CD8-positive, alpha-beta memory T cell (primary cell): ENCODE measurements around the gene ZNF473. TPM values are rescaled to one million over a fixed set of nuclear protein-coding genes. Genes with fewer than 3 reads are reported as not detected.
"Not testable (repeated sequence)": the region's sequence is repeated elsewhere in the genome, so short reads cannot be mapped to it uniquely, and the experiment has no call there.

ENCODE experiments used
- CTCF ChIA-PET: fragments of 350-600 bp; sonication (Branson Sonifier 250); formaldehyde crosslinking; loops from one replicate; lab custom pipeline; 2021; ENCODE audit warnings: antibody characterized with exemption; lab: Charles Lee
- POLR2A ChIA-PET: fragments of 350-600 bp; sonication (Branson Sonifier 250); formaldehyde crosslinking; loops from one replicate; lab custom pipeline; 2021; ENCODE audit warnings: antibody characterized with exemption; lab: Charles Lee
- DNase-seq, 5 donors: peaks; one replicate each; pipeline versions ENCODE4 v3.0.0 to v3.0.0-alpha.2; 2020 to 2022; ENCODE audit warnings: mixed read lengths in 1 of 5
- H3K27ac ChIP-seq: one replicate; pipeline ENCODE4 v1.7.0; 2013; ENCODE audit warnings: low read depth, mild to moderate bottlenecking, low read length, moderate library complexity
- H3K27me3 ChIP-seq: 2 replicates; pipeline ENCODE4 v1.7.0; 2013; ENCODE audit warnings: low read length, mild to moderate bottlenecking; ENCODE audit not compliant: insufficient read depth, poor library complexity, severe bottlenecking
- H3K36me3 ChIP-seq: 2 replicates; pipeline ENCODE4 v1.7.0; 2013; ENCODE audit warnings: mild to moderate bottlenecking, low read length, moderate library complexity; ENCODE audit not compliant: insufficient read depth
- H3K4me1 ChIP-seq: 2 replicates; pipeline ENCODE4 v1.7.0; 2013; ENCODE audit warnings: mild to moderate bottlenecking, low read length, moderate library complexity; ENCODE audit not compliant: insufficient read depth
- H3K4me3 ChIP-seq: 2 replicates; pipeline ENCODE4 v1.7.0; 2013; ENCODE audit warnings: mild to moderate bottlenecking, low read length
- H3K9me3 ChIP-seq: 2 replicates; pipeline ENCODE4 v1.7.0; 2013; ENCODE audit warnings: mild to moderate bottlenecking, low read length
- H3K27ac Mint-ChIP-seq, 8 donors: one replicate each; pipeline ENCODE4 v1.8.0; 2020 to 2021; ENCODE audit warnings: mixed read lengths in 8 of 8, mild to moderate bottlenecking in 6 of 8, inconsistent platforms in 3 of 8, moderate library complexity in 3 of 8
- H3K27me3 Mint-ChIP-seq, 2 donors: one replicate each; pipeline ENCODE4 v1.8.0; 2020 to 2021; ENCODE audit warnings: mixed read lengths in 2 of 2, mild to moderate bottlenecking in 1 of 2, moderate library complexity in 1 of 2
- H3K36me3 Mint-ChIP-seq, 3 donors: one replicate each; pipeline ENCODE4 v1.8.0; 2020 to 2021; ENCODE audit warnings: mixed read lengths in 3 of 3, inconsistent platforms in 1 of 3, mild to moderate bottlenecking in 1 of 3
- H3K4me1 Mint-ChIP-seq, 3 donors: one replicate each; pipeline ENCODE4 v1.8.0; 2020 to 2021; ENCODE audit warnings: mixed read lengths in 3 of 3, inconsistent platforms in 1 of 3, mild to moderate bottlenecking in 1 of 3
- H3K4me3 Mint-ChIP-seq, 7 donors: one replicate each; pipeline ENCODE4 v1.8.0; 2020 to 2021; ENCODE audit warnings: mixed read lengths in 7 of 7, mild to moderate bottlenecking in 6 of 7, moderate library complexity in 4 of 7, inconsistent platforms in 2 of 7
- H3K9me3 Mint-ChIP-seq, 5 donors: one replicate each; pipeline ENCODE4 v1.8.0; 2020 to 2022; ENCODE audit warnings: mixed read lengths in 5 of 5, mild to moderate bottlenecking in 3 of 5, moderate library complexity in 2 of 5, inconsistent platforms in 1 of 5
- polyA plus RNA-seq: library from polyadenylated mRNA; unstranded; fragments of 300-500 nt; fragmentation: Illumina TruSeq; gene quantifications from one replicate; pipeline ENCODE4 v1.2.3, GENCODE V29; 2021
- total RNA-seq, 2 experiments: library from RNA; stranded (reverse); gene quantifications; one replicate each; pipeline ENCODE4 v1.2.3, GENCODE V29; 2021

ZNF473 gene
- total and polyA plus RNA-seq, 3 experiments from 2014 or later = 4.5 to 9.8 (median 8.5) TPM

- CTCF ChIA-PET = no interaction called here
- Histone ChIP-seq H3K36me3 (peaks cover 63% of the 10 kb centered on the region), H3K4me1 (peaks cover 3% of the 10 kb centered on the region), H3K27me3 (no peaks in the 10 kb centered on the region), H3K27ac (no peak overlapping the region), H3K9me3 (peaks cover 15% of the 10 kb centered on the region), H3K4me3 (no peak overlapping the region)
- H3K9me3 Mint-ChIP-seq = peaks cover 22 to 28% (median 24%) of the 10 kb centered on the region in 5 donors
- H3K27ac Mint-ChIP-seq = peak overlapping the region in 1 of 8 donors; percentile 32
- POLR2A ChIA-PET = no interaction called here
- H3K4me1 Mint-ChIP-seq = peaks cover 0 to 5% (median under 1%) of the 10 kb centered on the region in 3 donors
- no peak for DNase-seq
- H3K4me3 Mint-ChIP-seq = no peak overlapping the region
- H3K27me3 Mint-ChIP-seq = no peaks in the 10 kb centered on the region
- H3K36me3 Mint-ChIP-seq = peaks cover 50 to 81% (median 52%) of the 10 kb centered on the region in 3 donors
Observed at GRCh38 chr19:50044922-50045321, 19.1 kb downstream of the ZNF473 start.

- Mint-ChIP-seq H3K27ac (peak overlapping the region in 1 of 8 donors; percentile 2), H3K27me3 (peaks cover 0 to 3% of the 10 kb centered on the region in 2 donors), H3K9me3 (peaks cover 22 to 28% (median 24%) of the 10 kb centered on the region in 5 donors), H3K4me1 (peaks cover 11 to 19% (median 14%) of the 10 kb centered on the region in 3 donors), H3K36me3 (peaks cover 43 to 65% (median 45%) of the 10 kb centered on the region in 3 donors), H3K4me3 (no peak overlapping the region)
- ChIA-PET CTCF (interaction anchor here (0.8 to 1.3 kb wide), 4 partner anchors 8 to 89 kb away, joined by 3 to 5 read pairs (median 4); no protein-coding TSS in a partner anchor), POLR2A (no interaction called here)
- Histone ChIP-seq H3K27me3 (no peaks in the 10 kb centered on the region), H3K4me3 (no peak overlapping the region), H3K27ac (no peak overlapping the region), H3K4me1 (peaks cover 12% of the 10 kb centered on the region), H3K36me3 (peaks cover 47% of the 10 kb centered on the region), H3K9me3 (peaks cover 15% of the 10 kb centered on the region)
- DNase-seq = peak; percentile 31 to 66 (median 49)
Observed at GRCh38 chr19:50046649-50047503, 21.1 kb downstream of the ZNF473 start.

GRCh38 chr19:50047671-50048070 is 21.9 kb downstream of the ZNF473 start:
- ChIA-PET CTCF (interaction anchor here (1.1 to 1.3 kb wide), 2 partner anchors 10 to 88 kb away, joined by 4 to 5 read pairs; no protein-coding TSS in a partner anchor), POLR2A (no interaction called here)
- Histone ChIP-seq H3K27me3 (no peaks in the 10 kb centered on the region), H3K36me3 (peaks cover 39% of the 10 kb centered on the region), H3K4me3 (no peak overlapping the region), H3K4me1 (peaks cover 12% of the 10 kb centered on the region), H3K27ac (no peak overlapping the region), H3K9me3 (peaks cover 15% of the 10 kb centered on the region)
- peaks cover 0 to 3% of the 10 kb centered on the region in 2 donors for H3K27me3 Mint-ChIP-seq
- no peak for DNase-seq
- H3K4me3 Mint-ChIP-seq = no peak overlapping the region
- peak overlapping the region in 3 of 8 donors; percentile 2 to 24 (median 11) for H3K27ac Mint-ChIP-seq
- H3K4me1 Mint-ChIP-seq = peaks cover 11 to 19% (median 14%) of the 10 kb centered on the region in 3 donors
- peaks cover 35 to 57% (median 39%) of the 10 kb centered on the region in 3 donors for H3K36me3 Mint-ChIP-seq
- peaks cover 22 to 27% (median 24%) of the 10 kb centered on the region in 5 donors for H3K9me3 Mint-ChIP-seq

- Mint-ChIP-seq H3K9me3 (peaks cover 1 to 6% (median 4%) of the 10 kb centered on the region in 5 donors), H3K36me3 (peaks cover 11 to 30% (median 12%) of the 10 kb centered on the region in 3 donors), H3K27me3 (peaks cover 0 to 3% of the 10 kb centered on the region in 2 donors), H3K4me3 (peak overlapping the region; percentile 84 to 92 (median 91)), H3K27ac (peak overlapping the region; percentile 84 to 98 (median 92)), H3K4me1 (peaks cover 11 to 19% (median 14%) of the 10 kb centered on the region in 3 donors)
- Histone ChIP-seq H3K9me3 (peaks cover 12% of the 10 kb centered on the region), H3K27me3 (no peaks in the 10 kb centered on the region), H3K27ac (peak overlapping the region; percentile 62), H3K4me3 (peak overlapping the region; percentile 68), H3K36me3 (peaks cover 13% of the 10 kb centered on the region), H3K4me1 (peaks cover 12% of the 10 kb centered on the region)
- CTCF ChIA-PET = interaction anchor here (1.0 kb wide), 1 partner anchor 15 kb away, joined by 3 read pairs; no protein-coding TSS in a partner anchor
- DNase-seq = peak; percentile 77 to 90 (median 81)
- POLR2A ChIA-PET = interaction anchor here (0.8 to 2.4 kb wide), 2 partner anchors 25 to 120 kb away, joined by 3 to 14 read pairs; partner anchors contain the start of genes VRK3 and ZNF473
Observed at GRCh38 chr19:50050406-50051227, 24.8 kb downstream of the ZNF473 start.

- H3K4me1 ChIP-seq = peaks cover 12% of the 10 kb centered on the region
- CTCF ChIA-PET, H3K9me3 Mint-ChIP-seq, H3K9me3 ChIP-seq, DNase-seq, H3K27me3 ChIP-seq, H3K36me3 ChIP-seq, H3K27me3 Mint-ChIP-seq: not testable (repeated sequence)
- H3K27ac Mint-ChIP-seq = peak overlapping the region; percentile 84 to 98 (median 92)
- peak overlapping the region; percentile 68 for H3K4me3 ChIP-seq
- peaks cover 11 to 19% (median 14%) of the 10 kb centered on the region in 3 donors for H3K4me1 Mint-ChIP-seq
- H3K27ac ChIP-seq = peak overlapping the region; percentile 62
- H3K36me3 Mint-ChIP-seq = peaks cover 4 to 22% (median 5%) of the 10 kb centered on the region in 3 donors
- H3K4me3 Mint-ChIP-seq = peak overlapping the region; percentile 84 to 92 (median 91)
- POLR2A ChIA-PET = interaction anchor here (0.8 to 2.4 kb wide), 2 partner anchors 26 to 121 kb away, joined by 3 to 14 read pairs; partner anchors contain the start of genes VRK3 and ZNF473
Observed at GRCh38 chr19:50051228-50051895, 25.6 kb downstream of the ZNF473 start.

- H3K36me3 Mint-ChIP-seq = peaks cover 0 to 16% (median 5%) of the 10 kb centered on the region in 3 donors
- peaks cover 12% of the 10 kb centered on the region for H3K4me1 ChIP-seq
- POLR2A ChIA-PET = no interaction called here
- H3K9me3 ChIP-seq = no peaks in the 10 kb centered on the region
- peaks cover 2 to 7% of the 10 kb centered on the region in 2 donors for H3K27me3 Mint-ChIP-seq
- peak overlapping the region in 4 of 7 donors; percentile 23 to 84 (median 57) for H3K4me3 Mint-ChIP-seq
- peaks cover 0 to 2% (median 0%) of the 10 kb centered on the region in 5 donors for H3K9me3 Mint-ChIP-seq
- peaks cover 11 to 19% (median 14%) of the 10 kb centered on the region in 3 donors for H3K4me1 Mint-ChIP-seq
- H3K27ac Mint-ChIP-seq = peak overlapping the region in 3 of 8 donors; percentile 29 to 97 (median 87)
- CTCF ChIA-PET = no interaction called here
- no peaks in the 10 kb centered on the region for H3K27me3 ChIP-seq
- H3K4me3 ChIP-seq = no peak overlapping the region
- DNase-seq = no peak
- peaks cover 4% of the 10 kb centered on the region for H3K36me3 ChIP-seq
- H3K27ac ChIP-seq = no peak overlapping the region
Observed at GRCh38 chr19:50051964-50052363, 26.2 kb downstream of the ZNF473 start.

GRCh38 chr19:50053119-50053518 is 27.3 kb downstream of the ZNF473 start:
- Histone ChIP-seq H3K27ac (no peak overlapping the region), H3K36me3 (peaks cover 1% of the 10 kb centered on the region), H3K27me3 (no peaks in the 10 kb centered on the region), H3K4me1 (peaks cover 12% of the 10 kb centered on the region), H3K9me3 (no peaks in the 10 kb centered on the region), H3K4me3 (no peak overlapping the region)
- CTCF ChIA-PET = no interaction called here
- DNase-seq = no peak
- Mint-ChIP-seq H3K36me3 (peaks cover 0 to 8% (median 3%) of the 10 kb centered on the region in 3 donors), H3K4me1 (peaks cover 11 to 19% (median 14%) of the 10 kb centered on the region in 3 donors), H3K27ac (peak overlapping the region in 2 of 8 donors; percentile 9 to 19), H3K9me3 (peaks cover 0 to 8% (median 3%) of the 10 kb centered on the region in 5 donors), H3K27me3 (peaks cover 4 to 7% of the 10 kb centered on the region in 2 donors), H3K4me3 (no peak overlapping the region)
- POLR2A ChIA-PET = no interaction called here
